SK-N-SH (cell line): ENCODE results near the gene OBP2A.

Source experiments
- CHD2 ChIP-seq: fragments of 150-350 bp; IDR thresholded peaks from 2 replicates; pipeline ENCODE4 v1.6.1; 2018; ENCODE audit warnings: low read length; ENCODE audit not compliant: partially characterized antibody
- EP300 ChIP-seq, 2 experiments: IDR thresholded peaks; 2 replicates each; pipeline versions ENCODE4 v1.4.0 to v1.6.1; 2012; ENCODE audit warnings: borderline replicate concordance in 1 of 2, low read depth in 1 of 2, low read length in 1 of 2
- GABPA ChIP-seq: IDR thresholded peaks from 2 replicates; pipeline ENCODE4 v1.4.0; 2012; ENCODE audit warnings: low read depth, mild to moderate bottlenecking
- PBX3 ChIP-seq: IDR thresholded peaks from 2 replicates; pipeline ENCODE4; 2012
- RAD21 ChIP-seq: IDR thresholded peaks from 2 replicates; pipeline ENCODE4 v1.6.1; 2012; ENCODE audit warnings: mild to moderate bottlenecking, low read length
- RFX5 ChIP-seq: IDR thresholded peaks from 2 replicates; pipeline ENCODE4 v1.6.1; 2012; ENCODE audit warnings: mild to moderate bottlenecking, improper control_type of control experiment, low read length
- TF ChIP-seq, protein P1 (sequence below): fragments of 200-600 bp; sonication (generic); IDR thresholded peaks from 2 replicates; pipeline ENCODE4 v1.6.1; 2017; ENCODE audit warnings: antibody characterized with exemption, mild to moderate bottlenecking, moderate library complexity

DNA sequence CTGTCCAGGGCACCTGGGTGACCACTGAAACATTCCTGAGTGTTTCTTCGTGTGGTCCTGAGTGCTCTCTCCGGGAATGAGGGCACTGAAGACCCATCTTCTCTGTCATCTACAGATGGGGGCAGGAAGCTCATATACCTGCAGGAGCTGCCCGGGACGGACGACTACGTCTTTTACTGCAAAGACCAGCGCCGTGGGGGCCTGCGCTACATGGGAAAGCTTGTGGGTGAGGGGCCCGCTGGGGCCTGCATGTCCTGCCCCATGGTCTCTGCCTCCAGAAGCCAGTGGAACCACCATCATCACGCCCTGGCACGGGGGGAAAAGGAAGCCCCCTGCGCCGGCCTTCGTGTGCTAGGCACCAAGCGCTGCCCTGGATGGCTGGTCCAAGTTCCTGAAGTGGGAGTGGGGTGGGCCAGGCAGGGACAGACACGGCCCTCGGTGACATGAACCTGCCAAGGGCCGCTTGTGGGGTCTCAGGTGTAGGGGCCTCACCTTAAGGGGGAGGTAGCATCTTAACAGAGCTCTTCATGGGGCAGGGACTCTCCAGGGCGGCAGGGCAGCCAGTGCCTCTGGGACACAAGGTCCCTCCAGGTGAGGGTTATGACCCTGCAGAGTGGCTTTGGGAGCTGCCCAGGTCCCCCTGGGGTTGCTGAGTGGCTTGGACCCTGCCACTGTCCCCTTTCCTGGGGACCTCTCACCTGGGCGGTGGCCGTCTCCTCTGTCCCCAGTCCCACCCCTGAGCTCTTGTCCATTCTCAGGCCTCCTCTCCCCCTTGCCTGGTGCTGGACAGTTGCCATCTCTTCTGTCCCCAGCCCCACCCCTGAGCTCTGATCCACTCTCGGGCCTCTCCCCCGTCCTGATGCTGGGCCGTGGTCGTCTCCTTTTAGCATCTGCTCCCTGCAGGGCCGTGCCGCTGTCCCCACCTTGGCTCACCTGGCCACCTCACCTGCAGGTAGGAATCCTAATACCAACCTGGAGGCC, 2.1 kb downstream of the OBP2A start:
- TF ChIP-seq GABPA (no peak), CHD2 (no peak), RFX5 (no peak), RAD21 (no peak), PBX3 (no peak), EP300 (IDR thresholded peaks at IDR 0.05; ENCODE audit: borderline replicate concordance in 1 of 2, low read depth in 1 of 2, low read length in 1 of 2) (no peak)
- TF ChIP-seq, protein P1, sequence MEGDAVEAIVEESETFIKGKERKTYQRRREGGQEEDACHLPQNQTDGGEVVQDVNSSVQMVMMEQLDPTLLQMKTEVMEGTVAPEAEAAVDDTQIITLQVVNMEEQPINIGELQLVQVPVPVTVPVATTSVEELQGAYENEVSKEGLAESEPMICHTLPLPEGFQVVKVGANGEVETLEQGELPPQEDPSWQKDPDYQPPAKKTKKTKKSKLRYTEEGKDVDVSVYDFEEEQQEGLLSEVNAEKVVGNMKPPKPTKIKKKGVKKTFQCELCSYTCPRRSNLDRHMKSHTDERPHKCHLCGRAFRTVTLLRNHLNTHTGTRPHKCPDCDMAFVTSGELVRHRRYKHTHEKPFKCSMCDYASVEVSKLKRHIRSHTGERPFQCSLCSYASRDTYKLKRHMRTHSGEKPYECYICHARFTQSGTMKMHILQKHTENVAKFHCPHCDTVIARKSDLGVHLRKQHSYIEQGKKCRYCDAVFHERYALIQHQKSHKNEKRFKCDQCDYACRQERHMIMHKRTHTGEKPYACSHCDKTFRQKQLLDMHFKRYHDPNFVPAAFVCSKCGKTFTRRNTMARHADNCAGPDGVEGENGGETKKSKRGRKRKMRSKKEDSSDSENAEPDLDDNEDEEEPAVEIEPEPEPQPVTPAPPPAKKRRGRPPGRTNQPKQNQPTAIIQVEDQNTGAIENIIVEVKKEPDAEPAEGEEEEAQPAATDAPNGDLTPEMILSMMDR, result no peak
